Measurements from ENCODE around the gene SARNP.

Gene SARNP

DNA sequence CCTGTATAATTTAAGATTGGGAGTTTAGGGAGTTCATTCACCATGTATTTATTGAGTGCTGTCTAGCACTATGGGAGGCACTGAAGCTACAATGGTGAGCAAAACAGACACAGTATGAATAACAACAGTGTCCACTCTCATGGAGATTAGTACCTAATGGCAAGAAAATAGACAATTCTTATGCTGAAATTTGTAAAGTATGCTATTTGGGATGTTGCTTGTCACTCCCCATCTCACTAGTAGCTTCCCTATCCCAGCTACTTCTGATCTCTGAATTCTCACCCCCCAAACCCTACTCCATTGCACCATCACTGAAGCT, 70.7 kb downstream of the SARNP start:
- H3K79me2 ChIP-seq, result no peaks in the 10 kb centered on the region
- H3K36me3 ChIP-seq (ENCODE audit: control insufficient read depth, insufficient read depth, low read length), result no peaks in the 10 kb centered on the region
- H3K9ac ChIP-seq, result no peak overlapping the region
- H3K4me3 ChIP-seq (ENCODE audit: low read depth, low read length), result no peak overlapping the region
- H2AFZ ChIP-seq, result no peak overlapping the region
- no peak overlapping the region for H3K27ac ChIP-seq
- H3K9me3 ChIP-seq (ENCODE audit: control insufficient read depth, low read length), result no peaks in the 10 kb centered on the region
- H3K4me1 ChIP-seq, result peaks cover 2% of the 10 kb centered on the region
- H3K4me2 ChIP-seq (ENCODE audit: low read length), result no peak overlapping the region
- no peaks in the 10 kb centered on the region for H3K27me3 ChIP-seq (ENCODE audit: control insufficient read depth, insufficient read depth, low read length)
- no peak for TF ChIP-seq CTCF (IDR thresholded peaks at IDR 0.05)

DNA sequence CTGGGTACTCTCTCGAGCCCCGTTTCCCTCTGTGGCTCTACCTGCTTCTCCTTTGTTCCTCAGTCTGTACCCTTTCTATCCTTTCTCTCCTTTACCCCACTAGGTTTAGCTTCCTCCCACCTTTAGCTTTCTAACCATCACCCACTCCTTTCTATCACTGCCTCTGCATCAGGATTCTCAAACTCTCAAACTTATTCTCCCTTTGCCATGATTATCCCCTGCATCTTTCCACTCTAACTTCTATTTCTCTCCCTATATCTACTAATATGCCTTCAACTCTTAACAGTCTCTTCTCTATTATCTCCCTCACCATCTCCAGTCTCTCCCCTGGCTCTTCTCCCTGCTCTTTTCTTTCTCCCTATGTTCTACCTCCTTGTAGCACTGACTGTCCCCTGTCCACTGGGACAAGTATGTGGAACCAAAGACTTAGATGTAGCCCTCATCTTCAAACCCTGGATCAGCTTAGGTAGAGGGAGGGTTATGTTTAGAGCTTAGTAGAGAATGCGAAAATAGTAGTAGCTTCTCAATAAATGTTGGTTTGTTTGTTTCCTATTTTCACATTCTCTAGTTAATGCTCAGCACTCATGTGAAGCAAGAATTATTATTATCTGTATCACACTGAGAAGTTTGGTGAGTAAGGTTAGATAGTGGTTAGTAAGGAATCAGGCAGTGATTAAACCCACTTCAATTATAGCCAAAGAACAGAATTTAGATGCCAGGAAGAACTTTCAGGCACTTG, 71.2 kb downstream of the SARNP start:
- Histone ChIP-seq H3K4me2 (ENCODE audit: low read length) (no peak overlapping the region), H3K4me1 (peaks cover 2% of the 10 kb centered on the region), H3K4me3 (ENCODE audit: low read depth, low read length) (no peak overlapping the region), H3K27ac (no peak overlapping the region), H3K36me3 (ENCODE audit: control insufficient read depth, insufficient read depth, low read length) (no peaks in the 10 kb centered on the region), H3K79me2 (no peaks in the 10 kb centered on the region), H3K9me3 (ENCODE audit: control insufficient read depth, low read length) (no peaks in the 10 kb centered on the region), H3K27me3 (ENCODE audit: control insufficient read depth, insufficient read depth, low read length) (no peaks in the 10 kb centered on the region), H3K9ac (no peak overlapping the region), H2AFZ (no peak overlapping the region)
- TF ChIP-seq CTCF (IDR thresholded peaks at IDR 0.05), result no peak

DNA sequence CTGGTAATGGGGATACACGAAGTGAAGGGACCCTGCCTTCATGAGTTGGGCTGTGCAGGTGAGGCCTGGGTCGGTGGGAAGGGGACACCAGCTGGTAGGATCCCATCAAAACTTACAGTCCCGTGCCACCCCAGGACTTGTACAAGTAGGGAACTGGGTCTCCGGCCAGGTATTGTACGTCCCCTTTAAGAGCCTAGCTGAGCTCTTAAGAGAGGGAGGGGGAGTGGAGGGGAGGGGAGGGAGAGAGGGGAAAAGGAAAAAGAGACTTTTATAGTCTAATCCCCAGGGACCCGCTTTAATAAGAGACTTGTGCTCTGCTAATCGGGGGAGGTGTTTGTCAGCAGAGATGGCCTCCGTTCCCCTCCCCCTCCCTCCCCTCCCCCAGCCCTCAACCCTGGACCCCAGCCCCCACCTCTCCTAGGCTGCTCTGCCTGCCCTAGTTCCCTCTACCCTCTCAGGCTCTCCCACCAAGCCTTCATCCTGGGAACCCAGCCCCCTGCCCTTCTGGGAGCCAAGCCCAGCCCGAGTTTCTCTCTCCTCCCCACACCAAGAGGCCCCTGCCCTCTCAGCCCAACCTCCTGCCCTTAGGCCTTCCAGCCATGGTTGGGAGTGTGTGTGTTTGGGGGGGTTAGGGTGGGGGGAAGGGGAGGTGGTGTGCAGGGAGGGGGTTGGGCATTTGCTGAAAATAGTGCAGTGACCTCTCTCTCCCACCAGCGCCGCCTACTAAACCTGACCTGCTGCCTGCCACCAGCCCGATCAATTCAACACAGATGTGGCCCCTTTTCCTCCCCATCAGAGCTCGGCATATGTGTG, 72.0 kb downstream of the SARNP start:
- Histone ChIP-seq H3K4me1 (peaks cover 2% of the 10 kb centered on the region), H2AFZ (no peak overlapping the region), H3K9ac (no peak overlapping the region), H3K27ac (no peak overlapping the region), H3K27me3 (ENCODE audit: control insufficient read depth, insufficient read depth, low read length) (no peaks in the 10 kb centered on the region), H3K9me3 (ENCODE audit: control insufficient read depth, low read length) (no peaks in the 10 kb centered on the region), H3K36me3 (ENCODE audit: control insufficient read depth, insufficient read depth, low read length) (no peaks in the 10 kb centered on the region), H3K4me3 (ENCODE audit: low read depth, low read length) (no peak overlapping the region), H3K4me2 (ENCODE audit: low read length) (no peak overlapping the region), H3K79me2 (no peaks in the 10 kb centered on the region)
- TF ChIP-seq CTCF (IDR thresholded peaks at IDR 0.05), result no peak

DNA sequence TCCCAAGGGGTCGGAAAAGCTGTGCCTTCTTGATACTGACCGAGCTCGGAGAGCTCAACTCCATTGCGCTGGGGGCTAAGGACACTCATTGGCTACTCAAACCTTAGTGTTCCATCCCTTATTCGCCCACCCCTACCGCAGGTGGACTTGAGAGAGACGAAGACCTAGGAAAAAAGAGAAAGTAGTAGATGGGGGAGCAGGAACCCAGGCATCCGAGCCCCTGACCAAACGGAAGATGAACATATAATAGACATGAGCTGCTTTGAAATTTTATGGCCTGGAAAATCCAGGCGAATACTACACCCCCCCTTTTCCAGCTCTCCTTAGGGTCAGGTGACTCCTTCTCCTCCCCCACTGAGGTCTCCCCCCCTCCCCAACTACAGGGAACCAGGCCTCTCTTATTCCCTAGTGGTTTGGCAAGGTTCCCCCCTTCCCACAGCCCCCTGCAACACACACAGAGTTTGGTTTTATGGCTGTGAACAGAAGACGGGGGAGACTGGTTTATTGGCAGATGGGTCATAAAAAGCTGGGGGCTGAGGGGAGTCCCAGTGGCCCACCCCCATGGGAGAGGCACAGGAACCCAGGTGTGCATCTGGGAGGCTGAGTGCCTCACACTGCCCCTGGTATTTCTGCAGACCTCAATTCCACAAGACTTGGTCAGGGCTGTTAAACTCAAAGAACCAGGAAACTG, 73.0 kb downstream of the SARNP start:
- Histone ChIP-seq H3K79me2 (no peaks in the 10 kb centered on the region), H3K9me3 (ENCODE audit: control insufficient read depth, low read length) (no peaks in the 10 kb centered on the region), H2AFZ (peak overlapping the region; percentile 81), H3K27ac (no peak overlapping the region), H3K36me3 (ENCODE audit: control insufficient read depth, insufficient read depth, low read length) (no peaks in the 10 kb centered on the region), H3K4me2 (ENCODE audit: low read length) (peak overlapping the region; percentile 64), H3K27me3 (ENCODE audit: control insufficient read depth, insufficient read depth, low read length) (no peaks in the 10 kb centered on the region), H3K4me1 (peaks cover 2% of the 10 kb centered on the region), H3K9ac (no peak overlapping the region), H3K4me3 (ENCODE audit: low read depth, low read length) (no peak overlapping the region)
- no peak for TF ChIP-seq CTCF (IDR thresholded peaks at IDR 0.05)

All from parathyroid adenoma (tissue), 2 donors.